Renal cortical epithelial cell (primary cell): ENCODE measurements around the gene ZNF70. TPM values are rescaled to one million over a fixed set of nuclear protein-coding genes. Genes with fewer than 3 reads are reported as not detected.

Experiments
- DNase-seq: peaks from one replicate; pipeline ENCODE4 v3.0.0-alpha.2; 2011; ENCODE audit warnings: low read depth
- total RNA-seq: library from RNA; depleted of rRNA; stranded (reverse); fragments of >200 nt; gene quantifications from 2 replicates; pipeline ENCODE4 v1.2.3, GENCODE V29; 2014

The ZNF70 gene
- total RNA-seq, 1 donor from 2014 or later: 4.3 TPM

DNA sequence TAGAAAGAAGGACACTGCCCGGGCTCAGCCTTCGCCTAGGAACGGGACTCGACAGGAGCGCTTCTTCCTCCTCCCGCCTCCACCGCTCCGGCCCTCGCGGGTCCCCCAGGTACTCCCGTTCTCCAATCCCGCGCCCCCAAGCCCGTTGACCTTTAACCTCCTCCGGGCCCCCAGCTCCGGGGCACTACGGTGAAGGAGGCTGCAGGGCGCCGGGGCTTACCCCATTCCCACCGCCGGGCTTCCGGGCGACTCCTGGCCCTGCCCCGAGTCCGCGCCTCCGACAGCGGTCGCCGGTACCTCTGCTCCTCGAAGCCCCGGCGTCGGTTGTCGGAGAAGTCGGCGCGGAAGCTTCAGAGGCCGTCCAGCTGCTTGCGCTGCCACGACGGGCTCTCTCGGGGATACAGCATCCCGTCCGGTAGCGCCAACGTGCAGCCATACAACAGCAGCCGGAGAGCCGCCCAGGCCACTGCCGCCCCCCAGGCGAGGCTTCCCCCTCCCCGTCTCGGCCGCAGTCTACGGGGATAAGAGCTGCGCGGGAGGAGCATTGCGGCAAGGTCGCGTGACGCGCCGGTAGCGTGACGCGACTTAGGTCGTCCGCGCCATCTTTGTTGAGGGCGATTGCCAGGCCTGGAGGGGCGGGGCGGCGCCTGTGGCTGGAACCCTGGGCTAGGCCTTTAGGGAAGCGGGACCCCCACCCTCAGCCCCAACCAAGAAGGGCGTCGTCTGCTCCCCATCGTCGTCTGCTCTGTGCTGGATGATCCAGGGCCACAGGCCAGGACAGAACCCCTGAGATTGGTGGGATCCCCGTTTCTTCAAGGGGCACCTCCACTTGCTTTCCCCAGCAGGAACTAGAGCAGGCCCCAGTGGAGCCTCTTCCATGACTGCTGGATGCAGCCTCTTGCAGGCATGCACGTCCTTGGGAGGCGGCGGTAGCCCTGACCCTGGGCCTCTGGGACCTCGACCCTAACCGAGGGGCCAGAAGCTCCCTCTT lies 33.8 kb downstream of the ZNF70 start:
- peak; percentile 42 for DNase-seq

DNA sequence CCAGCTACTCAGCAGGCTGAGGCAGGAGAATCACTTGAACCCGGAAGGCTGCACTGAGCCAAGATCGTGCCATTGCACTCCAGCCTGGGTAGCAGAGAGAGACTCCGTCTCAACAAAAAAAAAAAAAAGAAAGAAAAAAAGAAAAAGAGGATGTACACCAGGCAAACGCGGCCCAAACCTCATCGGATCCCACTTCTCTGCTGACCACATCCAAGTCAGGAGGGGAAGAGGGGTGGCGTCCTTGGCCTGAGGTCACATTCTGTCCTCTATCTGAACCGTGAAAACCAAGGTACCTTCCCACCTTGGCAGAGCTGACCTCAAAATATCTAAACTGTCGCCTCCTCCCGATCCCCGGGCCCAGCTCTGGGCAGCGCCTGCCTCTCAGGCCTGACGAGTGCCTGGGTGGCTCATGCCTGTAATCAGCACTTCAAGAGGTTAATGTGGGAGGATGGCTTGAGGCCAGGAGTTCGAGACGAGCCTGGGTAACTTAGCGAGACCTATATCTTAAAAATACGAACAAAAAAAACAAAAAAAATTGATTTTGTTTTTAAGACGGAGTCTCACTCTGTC lies 35.0 kb downstream of the ZNF70 start:
- DNase-seq: peak; percentile 4

DNA sequence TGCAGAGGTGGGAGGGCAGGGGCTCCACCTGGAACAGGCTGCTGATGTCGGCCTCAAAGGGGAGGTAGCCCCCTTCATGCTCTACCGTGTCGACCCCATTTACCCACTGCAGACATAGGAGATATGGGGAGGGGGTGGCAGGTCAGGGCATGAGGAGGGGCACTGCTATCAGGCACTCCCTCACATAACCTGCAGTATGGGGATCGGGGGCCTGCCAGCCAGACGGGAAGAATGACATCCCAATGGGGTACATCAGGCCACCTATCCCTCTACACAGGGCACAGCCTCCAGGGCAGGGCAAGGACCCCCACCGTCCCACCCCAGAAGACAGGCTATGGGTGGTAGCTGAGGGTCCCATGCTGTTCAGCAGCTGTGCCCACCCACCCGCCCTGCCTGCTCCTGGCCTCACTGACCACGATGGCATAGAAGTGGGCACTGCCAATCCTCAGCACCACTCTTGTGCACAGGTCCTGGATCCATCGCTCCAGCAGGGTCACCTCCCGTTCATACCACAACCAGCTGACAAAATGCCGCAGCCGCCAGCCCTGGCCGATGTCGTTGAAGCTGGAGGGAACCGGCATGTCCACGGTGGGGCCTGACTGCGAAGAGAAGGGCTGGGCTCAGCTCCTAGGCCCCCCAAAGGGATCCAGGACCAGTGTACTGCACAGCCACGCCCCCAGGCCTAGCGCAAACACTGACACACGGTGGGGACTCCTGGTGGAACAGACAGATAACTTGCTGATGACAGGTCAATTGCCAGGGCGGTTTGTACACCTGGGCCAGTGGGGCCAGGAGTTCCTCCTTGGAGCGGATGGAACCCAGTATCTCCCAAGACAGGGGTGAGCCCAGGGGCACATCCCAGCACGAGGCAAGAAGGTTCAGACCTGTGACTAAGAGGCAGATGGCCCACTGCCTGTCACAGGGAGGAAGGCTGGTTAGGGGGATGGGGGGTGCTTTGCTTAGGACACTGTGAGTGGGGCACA lies 36.0 kb downstream of the ZNF70 start:
- no peak for DNase-seq

DNA sequence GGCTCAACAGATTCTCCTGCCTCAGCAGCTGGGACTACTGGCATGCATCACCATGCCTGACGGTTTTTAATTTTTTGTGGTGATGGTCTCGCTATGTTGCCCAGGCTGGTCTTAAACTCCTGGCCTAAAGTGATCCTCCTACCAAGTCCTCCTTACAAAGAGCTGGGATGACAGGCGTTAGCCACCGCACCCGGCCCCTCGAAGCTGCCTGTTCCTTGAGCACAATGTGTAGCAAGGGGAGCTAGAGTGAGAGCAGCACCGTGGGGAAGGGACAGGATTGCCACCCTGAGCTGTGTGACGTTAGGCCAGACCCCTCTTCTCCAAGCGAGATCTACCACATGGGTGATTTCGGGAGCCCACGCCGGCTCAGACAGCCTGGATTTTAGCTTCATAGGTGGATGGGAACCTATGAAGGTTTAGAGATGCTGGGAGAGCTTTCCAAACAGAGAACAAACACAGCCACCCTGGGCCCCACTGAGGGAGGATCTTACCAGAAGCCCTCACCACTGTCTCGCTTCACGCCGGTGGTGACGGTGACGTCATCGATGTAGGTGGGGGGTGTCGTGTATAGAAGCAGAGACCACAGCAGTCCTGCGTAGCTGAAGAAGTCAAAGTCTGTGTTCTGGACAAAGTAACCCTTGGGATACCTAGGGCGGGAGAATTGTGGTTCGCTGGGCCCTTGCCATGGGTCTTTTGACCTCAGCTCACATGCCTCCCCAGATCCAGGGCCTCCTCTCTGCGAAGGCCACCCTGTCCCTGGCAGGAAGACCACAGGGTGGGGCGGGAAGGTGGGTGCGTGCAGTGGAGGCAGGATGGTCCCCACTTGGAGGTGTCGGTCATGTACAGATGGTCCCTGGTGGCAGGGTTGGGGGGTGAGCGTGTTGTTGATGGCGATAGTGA lies 37.0 kb downstream of the ZNF70 start:
- no peak for DNase-seq

DNA sequence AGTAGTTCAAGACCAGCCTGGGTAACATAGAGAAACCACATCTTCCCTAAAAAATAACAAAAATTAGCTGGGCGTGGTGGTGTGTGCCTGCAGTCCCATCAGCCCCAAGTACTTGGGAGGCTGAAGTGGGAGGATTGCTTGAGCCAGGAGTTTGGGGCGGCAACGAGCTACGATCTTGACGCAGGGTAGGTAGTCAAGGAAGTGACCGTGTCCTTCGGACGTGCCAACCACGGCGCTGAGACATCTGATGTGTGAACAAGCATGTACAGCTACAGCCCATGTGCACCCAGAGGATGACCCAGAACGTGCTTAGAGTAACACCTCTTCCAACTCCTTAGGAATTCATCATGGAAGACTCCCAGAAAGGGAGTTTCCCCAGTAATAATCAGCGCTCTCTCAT lies 38.7 kb downstream of the ZNF70 start:
- no peak for DNase-seq

DNA sequence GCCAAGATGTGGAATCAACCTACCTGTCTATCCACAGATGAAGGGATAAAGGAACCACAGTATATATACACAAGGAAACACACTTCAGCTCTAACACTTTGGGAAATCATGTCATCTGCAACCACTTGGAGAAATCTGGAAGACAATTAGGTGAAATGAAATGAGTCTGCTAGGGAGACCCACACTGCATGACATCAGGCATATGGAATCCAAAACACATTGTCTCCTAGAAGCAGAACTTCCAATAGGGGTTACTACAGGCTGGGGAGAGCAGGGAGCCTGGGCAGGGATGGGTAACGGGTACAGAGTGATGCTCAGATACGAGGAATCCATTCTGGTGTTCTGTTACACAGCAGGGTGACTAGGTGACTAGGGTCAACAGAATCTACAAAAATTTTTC lies 41.8 kb downstream of the ZNF70 start:
- no peak for DNase-seq

DNA sequence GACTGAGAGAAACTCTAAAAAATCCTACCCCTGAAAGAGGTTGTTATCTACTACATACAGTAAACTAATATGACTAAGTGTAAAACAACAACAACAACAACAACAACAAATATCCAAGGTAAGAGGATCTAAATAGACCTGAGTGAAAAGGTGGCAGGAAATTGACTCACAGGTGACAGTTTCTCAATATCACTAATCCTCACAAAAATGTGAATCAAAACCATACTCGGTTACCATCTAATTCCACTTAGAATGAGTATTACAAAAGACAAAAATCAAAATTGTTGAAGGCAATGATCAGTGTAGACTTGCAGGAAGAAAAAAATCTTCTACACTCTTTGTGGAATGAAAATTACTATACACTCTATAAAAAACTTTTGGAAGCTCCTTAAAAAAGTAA lies 42.6 kb downstream of the ZNF70 start:
- DNase-seq: no peak

DNA sequence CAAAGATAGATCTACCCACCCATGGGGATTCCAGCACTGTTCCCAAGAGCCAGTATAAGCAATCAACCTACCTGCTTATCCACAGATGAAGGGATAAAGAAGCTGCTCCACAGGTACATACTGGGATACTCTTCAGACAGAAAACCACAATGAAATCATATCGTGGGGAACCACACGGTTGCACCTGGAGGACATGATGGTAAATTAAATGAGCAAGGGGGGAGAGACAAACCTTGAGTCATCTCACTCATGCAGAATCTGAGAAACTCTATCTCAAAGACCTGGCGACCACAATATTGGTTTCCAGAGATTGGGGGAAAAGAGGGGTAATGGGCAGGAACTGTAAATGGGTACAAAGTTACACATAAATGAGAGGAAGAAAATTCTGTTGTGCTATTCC lies 45.6 kb downstream of the ZNF70 start:
- DNase-seq: no peak

DNA sequence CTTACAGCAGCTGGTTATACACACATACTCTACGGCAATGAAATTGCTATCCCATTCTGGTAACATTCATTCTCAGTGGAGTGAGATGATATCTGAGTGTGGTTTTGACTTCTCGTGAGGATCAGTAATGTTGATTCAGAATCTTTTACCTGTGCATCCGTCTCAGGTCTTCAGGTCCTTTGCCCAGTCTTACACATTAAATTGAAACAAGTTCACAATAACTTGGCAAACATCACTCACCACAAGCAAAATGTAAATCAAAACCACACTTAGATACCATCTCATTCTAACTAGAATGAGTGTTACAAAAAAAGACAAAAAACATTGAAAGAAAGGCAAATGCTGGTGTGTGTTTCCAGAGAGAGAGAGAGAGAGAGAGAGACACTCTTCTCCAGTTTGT lies 46.1 kb downstream of the ZNF70 start:
- DNase-seq: no peak

DNA sequence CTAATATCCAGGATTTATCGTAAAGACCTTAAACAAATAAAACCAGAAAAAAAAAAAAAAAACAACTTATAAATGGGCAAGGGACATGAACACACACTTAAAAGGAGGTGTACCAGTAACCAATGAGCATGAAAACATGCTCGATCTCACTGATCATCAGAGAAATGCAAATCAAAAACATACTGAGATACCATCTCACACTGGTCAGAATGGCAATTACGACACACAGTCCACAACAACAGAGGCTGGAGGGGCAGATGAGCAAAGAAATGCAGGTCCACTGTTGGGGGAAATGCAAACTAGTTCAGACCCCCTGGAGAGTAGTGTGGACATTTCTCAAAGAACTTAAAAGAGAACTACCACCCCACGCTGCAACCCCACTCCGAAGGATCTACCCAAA lies 46.9 kb downstream of the ZNF70 start:
- DNase-seq: no peak

DNA sequence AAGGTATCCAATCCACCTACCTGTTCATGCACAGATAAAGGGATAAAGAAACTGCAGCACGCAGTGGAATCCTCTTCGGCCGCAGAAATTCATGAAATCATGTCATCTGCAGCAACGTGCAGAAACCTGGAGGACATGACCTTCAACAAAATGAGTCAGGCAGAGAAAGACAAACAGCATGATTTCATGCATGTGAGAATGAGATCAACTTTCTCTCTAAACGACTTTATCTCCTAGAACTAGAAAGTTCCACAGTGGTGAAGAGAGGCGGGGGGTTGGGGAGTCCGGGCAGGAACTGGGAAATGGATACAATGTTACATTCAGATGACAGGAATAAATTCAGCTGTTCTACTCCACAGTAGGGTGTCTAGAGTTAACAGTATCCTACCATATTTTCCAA lies 50.2 kb downstream of the ZNF70 start:
- no peak for DNase-seq

DNA sequence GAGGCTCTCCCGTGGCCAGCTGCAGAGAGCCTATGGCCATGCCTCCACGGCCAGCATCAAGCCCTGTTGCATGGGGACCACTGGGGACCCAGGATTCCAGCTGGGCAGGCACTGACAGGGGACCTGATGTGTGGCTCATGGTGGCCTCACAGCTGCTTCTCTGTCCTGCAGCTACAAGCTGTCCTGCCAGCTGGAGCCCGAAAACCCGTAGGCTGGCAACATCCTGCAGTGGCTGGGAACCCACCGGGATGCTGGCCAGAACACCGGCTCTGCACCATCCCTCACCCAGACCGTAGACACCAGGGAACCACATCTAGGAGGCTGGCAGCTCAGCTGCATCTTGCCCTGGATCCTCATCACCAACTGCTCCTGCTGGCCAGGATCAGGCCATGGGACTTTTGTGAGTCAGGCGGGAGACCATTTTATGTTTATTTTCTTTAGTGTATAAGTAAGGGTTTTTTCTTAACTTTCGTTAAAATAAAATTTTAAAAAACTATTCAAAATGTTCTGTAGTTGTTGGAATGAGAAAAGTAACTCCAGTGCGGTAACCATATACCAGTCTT lies 52.2 kb downstream of the ZNF70 start:
- no peak for DNase-seq

DNA sequence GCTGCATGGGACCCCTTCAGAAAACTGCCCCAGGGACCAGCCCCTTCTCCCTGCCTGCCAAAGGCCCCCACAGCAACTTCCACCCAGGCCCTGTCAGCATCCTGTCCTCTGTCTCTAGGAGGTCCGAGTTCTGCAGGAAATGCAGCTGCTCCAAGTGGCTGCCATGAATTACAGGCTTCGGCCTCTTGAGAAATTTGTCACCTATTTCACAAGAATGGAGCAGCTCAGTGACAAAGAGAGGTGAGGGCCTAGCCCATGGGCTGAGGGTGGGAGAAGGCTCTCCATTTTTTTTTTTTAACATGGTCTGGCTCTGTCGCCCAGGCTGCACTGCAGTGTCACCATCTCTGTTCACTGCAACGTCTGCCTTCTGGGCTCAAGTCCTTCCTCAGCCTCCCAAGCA lies 52.8 kb downstream of the ZNF70 start:
- DNase-seq: no peak

DNA sequence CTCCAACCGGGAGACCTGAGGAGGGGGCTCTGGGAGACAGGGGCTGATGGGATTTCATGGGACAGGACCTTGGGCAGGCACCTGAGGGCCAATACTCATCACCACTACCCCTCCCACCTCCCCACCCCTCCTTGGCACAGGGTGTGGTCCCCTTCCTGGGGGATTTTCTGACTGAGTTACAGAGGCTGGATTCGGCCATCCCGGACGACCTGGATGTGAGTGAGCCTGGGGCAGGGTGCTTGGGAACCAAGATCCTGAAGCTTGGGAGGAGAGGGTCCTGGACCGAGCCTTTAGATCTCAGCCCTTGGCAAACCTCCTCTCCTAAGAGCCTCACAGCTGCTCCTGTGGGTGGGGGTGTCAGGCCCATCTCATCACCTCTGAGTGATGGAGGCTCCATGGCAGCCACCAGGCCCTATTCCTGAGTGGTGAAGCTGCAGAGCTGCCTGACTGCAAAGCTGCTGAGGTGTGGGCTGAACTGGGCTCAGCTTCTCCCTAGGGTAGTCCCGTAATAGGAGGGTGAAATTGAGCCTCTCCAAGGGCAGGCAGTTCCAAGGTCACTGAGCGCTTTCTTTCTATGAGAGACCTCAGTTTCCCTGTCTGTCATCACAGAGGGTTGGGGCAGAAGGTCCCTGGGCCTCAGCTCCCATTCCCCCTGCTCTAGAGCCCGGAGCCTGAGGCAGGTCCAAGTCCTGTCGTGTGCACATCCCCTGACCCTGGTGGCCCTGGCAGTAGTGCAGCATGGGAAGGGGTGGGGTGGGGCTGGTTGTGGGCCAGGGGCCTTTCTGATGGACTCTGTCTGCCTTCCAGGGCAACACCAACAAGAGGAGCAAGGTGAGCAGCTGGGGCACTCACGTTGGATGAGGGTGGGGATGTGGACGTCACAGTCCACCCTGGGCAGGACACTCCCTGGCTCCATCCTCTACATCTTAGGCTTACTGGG lies 53.6 kb downstream of the ZNF70 start:
- no peak for DNase-seq

DNA sequence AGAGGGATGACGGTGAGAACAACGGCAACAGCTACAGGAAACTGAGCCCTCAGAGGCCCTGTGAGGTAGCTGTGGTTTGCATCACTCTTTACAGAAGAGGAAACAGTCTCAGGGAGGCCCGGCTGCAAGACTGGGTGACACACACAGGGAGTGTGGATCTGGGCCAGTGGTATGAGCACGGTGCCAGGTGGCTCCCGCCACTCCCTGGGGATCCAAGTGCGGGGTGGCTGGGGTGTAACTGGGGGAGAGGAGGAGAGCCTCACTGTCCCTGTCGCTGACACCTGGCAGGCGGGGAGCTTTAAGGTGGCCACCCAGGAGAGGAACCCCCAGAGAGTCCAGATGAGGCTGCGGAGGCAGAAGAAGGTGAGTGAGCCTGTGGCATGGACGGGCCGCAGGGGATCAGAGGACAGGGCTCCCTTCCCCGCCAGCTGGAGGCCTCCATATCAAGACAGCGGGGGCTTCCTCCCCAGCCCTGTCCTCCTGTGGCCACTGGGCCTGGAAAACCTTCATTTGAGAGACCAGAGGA lies 54.5 kb downstream of the ZNF70 start:
- no peak for DNase-seq

DNA sequence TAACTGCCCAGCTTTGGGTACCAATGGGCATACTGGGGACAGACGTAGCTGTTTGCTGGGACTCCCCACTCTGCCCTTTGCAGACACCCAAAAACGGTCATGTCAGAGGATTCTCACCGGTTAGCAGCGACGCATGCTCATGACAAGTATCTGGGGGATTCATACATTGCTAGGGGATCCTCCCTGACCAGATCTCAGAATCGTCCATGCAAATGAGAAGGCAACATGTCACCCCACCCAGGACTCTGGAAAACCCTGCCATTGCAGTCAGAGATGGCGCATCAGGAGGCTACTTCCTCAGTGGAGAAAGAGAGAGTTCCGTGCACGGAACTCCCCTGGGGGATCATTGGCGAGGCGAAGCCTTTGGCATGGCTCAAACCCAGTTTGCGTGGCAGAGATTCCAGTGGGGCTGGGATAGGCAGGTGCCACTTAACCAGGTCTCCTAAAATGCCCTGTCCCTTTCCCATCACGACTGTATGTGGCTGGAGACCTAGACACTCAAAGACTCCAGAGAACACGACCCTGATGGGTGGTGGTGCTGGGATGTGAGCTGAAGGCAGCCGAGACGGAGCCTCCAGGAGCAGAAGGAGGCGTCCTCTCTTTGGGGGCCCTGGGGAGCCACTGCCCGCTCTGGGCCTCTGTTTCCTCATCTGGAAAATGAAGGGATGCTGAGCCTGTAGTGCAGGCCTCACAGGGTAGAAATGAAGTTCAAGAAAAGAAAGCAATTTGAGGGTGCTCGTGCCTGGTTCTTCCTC lies 55.2 kb downstream of the ZNF70 start:
- DNase-seq: no peak

DNA sequence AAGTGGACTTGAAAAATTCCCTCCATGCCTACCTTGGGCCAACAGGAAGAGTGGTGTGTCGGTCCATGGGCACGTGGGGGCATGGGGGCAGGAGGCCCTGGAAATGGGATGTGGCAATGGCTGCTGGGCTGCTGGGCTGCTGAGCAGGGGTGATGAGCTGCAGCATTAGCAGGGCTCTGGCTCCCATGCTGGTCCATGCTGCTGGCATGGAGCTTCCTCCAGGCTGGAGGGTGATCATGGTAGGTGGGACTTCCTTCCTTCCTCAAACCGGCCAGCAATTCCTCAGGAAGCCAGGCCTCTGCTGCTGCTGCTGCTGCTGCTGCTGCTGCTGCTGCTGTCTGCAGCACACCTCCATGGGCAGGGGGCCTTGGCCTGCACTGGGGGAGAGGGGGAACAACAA lies 55.8 kb downstream of the ZNF70 start:
- no peak for DNase-seq

DNA sequence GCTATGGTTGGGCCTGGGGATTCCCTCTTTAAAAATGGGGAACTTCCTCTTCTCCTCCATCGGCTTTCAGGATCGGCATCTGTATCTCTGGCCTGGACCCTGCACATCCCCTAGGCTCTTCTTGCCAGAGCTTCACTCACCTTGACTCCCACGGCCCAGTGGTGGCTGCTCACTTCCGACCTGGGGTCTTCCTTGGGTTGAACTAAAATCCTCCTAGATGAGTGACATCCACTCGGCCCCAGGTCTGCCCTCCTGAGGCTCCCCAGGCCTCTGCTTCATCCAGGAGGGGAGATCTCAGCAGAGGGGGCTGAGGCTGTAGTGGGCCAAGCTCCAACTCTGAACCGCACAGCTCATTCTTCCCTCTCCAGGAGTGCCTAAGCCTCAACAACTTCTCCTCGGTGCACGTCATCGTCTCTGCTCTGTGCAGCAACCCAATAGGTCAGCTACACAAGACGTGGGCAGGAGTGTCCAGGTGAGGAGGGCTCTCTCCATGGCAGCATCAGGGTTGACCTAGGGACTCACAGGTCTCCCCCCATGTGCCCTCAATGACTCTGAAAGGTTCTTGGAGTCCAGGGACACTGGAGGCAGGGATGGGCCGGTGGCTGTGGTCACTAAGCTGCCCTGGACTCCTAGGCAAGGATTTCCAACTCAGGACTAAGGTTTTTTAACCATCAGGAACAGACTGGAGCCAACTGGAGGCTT lies 56.8 kb downstream of the ZNF70 start:
- DNase-seq: no peak
